CD4-positive, alpha-beta T cell treated with Interleukin-1 beta for 1 hour (primary cell): Measurements from ENCODE around the gene CMTM2.
A peak's percentile ranks its signal among the peaks of the same experiment; 100 is the strongest.
"Not testable (repeated sequence)": the region's sequence is repeated elsewhere in the genome, so short reads cannot be mapped to it uniquely, and the experiment has no call there.

Source experiments
- DNase-seq, 2 donors: peaks; one replicate each; pipeline ENCODE4 v3.0.0-alpha.2; 2020 to 2022

Gene CMTM2

GRCh38 chr16:66587881-66588600 lies 8.8 kb downstream of the CMTM2 start:
- DNase-seq: no peak

DNA sequence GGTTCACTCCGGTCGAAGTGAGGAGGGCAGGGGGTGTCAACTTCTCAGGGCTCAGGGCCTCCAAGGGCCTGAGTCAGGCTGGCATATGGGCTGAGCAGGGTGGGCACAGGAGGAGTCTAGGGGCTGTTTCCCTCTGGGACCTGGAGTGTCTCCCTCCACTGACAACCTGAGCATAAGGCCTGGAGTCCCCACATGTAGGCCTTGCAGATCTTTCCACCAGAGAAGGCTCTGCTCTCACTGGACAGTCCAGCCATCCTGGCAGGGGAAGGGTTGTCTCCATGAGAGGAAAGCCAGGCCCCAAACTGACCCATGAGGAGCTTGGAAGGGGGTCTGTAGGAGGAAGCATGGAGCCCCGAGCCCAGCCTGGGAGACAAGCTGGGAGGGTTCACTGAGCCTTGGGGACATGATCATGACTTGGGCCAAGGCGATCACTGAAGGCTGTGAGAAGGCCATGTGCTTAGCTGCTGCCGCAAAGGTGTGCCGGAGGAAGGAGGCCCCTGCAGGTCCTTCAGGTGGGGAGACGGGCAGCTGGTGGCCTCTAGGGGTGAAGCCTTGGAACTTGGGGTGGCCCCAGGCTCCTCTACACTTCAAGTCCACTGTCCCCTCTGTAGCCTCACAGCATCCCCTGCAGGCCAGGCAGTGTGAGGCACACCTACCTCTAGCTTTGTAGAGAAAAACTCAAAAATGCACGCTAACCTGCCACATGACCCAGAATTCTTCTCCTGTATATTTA lies 9.9 kb downstream of the CMTM2 start:
- peak; percentile 77 to 83 for DNase-seq

GRCh38 chr16:66590322-66590721 lies 11.1 kb downstream of the CMTM2 start:
- peak in 1 of 2 donors; percentile 49 for DNase-seq

- DNase-seq: no peak
These were observed 11.8 kb downstream of the CMTM2 start for GRCh38 chr16:66591018-66591417.

DNA sequence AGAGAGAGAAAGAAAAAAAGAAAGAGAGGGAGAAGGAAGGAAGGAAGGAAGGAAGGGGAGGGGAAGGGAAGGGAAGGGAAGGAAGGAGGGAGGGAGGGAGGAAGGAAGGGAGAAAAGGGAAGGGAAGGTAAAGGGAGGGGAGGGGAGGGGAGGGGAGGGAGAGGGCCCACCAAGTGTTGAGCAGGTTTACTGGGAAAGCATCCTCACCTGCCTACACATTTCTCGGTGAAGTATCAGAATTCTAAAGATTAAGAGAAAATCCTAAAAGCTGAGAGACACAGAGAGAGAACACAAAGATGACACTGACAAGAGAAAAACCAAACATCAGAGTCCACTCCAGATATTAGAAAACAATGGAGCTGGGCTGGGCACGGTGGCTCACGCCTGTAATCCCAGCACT lies 13.0 kb downstream of the CMTM2 start:
- DNase-seq: no peak

DNA sequence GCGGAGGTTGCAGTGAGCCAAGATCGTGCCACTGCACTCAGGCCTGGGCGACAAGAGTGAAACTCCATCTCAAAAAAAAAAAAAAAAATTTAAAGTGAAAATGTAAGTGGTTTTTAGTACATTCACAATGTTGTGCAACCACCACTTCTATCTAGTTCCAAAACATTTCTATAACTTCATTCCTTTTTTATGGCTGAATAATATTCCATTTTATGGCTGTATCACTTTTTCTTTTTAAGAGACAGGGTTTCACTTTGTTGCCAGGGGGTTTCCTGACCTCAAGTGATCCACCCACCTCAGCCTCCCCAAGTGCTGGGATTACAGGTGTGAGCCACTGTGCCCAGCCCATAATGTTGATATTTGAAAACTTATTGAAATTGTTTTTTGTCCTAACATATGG lies 13.6 kb downstream of the CMTM2 start:
- no peak for DNase-seq

DNA sequence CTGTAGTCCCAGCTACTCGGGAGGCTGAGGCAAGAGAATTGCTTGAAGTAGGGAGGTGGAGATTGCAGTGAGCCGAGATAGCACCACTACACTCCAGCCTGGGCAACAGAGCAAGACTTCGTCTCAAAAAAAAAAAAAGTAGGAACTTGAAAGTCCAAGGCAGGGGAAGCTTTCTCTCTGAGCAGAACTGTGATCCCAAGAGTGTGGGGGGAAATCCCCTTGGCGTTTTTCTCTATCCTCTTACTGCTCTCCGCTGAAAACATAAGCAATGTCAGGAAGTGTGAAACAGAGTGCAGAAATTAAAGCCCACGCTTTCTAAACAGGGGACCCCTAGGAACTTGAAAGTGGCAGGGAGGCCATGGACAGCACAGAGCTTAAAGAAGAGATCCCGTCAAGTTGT lies 15.5 kb downstream of the CMTM2 start:
- DNase-seq: no peak

DNA sequence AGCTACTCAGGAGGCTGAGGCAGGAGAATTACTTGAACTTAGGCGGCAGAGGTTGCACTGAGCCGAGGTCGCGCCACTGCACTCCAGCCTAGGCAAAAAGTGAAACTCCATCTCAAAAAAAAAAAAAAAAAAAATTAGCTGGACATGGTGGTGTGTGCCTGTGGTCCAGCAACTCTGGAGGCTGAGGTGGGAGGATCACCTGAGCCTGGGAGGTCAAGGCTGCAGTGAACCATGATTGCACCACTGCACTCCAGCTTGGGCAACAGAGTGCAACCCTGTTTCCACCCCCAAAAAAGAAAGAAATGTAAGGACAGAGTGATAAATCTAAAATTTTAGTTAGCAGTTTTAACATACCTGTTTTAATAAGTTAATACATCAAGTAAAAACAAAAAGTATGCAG lies 17.3 kb downstream of the CMTM2 start:
- DNase-seq: not testable (repeated sequence)

DNA sequence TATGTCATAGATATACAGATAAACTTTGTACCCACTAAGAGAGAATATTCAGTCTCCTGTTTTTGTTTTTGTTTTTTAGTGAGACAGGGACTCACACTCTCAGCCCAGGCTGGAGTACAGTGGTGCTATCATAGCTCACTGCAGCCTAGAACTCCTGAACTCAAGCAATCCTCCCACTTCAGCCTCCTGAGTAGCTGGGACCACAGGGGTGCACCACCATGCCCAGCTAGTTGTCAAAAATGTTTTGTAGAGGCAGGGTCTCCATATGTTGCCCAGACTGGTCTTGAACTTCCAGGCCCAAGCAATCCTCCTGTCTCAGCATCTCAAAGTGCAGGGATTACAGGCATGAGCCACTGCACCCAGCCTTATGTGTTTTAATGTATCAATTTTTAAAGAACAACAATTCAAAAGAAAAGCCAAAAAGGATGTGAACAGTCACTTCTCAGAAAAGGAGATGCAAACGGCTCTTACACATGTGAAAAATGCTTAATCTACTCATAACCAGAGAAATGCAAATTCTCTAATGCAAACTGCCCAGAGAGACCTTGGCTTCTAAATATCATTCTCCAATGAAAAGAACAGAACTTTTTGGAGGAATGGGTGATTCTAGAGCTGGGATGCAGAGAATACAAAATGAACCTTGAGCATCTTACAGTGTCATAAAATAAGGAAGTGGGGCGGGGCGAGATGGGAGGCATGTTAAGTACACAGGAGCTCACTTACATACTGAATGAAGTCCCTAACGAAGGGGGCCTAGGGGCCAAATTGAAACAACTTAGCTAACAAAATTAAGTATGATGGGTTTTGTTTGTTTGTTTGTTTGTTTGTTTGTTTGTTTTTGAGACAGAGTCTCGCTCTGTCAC lies 18.0 kb downstream of the CMTM2 start:
- no peak for DNase-seq

GRCh38 chr16:66598111-66598510 lies 18.8 kb downstream of the CMTM2 start:
- DNase-seq: no peak

- DNase-seq: no peak
These were observed 20.5 kb downstream of the CMTM2 start for GRCh38 chr16:66599726-66600125.

- no peak for DNase-seq
These were observed 21.2 kb downstream of the CMTM2 start for GRCh38 chr16:66600477-66600876.

DNA sequence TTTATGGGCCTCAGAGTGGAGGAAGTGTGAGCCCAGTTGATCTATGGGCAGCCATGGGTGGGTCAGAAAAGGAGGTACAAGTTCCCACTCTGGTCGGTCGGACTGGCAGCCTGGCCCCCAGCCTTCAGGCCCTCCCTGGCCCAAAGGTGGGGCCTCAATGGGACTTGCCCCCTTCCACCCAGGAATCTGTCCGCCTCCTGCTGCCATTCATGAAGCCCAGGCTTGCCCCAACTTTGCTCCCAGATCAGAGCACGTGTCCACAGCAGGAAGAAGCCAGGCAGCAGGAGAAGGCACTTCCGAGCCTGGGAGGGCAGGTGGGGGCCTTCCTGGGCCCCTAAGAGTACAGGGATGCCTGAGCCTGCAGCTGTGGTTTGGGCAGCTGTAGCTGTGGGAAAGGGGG lies 22.2 kb downstream of the CMTM2 start:
- no peak for DNase-seq

- peak; percentile 84 for DNase-seq
These were observed 24.5 kb downstream of the CMTM2 start for GRCh38 chr16:66603537-66604375.

DNA sequence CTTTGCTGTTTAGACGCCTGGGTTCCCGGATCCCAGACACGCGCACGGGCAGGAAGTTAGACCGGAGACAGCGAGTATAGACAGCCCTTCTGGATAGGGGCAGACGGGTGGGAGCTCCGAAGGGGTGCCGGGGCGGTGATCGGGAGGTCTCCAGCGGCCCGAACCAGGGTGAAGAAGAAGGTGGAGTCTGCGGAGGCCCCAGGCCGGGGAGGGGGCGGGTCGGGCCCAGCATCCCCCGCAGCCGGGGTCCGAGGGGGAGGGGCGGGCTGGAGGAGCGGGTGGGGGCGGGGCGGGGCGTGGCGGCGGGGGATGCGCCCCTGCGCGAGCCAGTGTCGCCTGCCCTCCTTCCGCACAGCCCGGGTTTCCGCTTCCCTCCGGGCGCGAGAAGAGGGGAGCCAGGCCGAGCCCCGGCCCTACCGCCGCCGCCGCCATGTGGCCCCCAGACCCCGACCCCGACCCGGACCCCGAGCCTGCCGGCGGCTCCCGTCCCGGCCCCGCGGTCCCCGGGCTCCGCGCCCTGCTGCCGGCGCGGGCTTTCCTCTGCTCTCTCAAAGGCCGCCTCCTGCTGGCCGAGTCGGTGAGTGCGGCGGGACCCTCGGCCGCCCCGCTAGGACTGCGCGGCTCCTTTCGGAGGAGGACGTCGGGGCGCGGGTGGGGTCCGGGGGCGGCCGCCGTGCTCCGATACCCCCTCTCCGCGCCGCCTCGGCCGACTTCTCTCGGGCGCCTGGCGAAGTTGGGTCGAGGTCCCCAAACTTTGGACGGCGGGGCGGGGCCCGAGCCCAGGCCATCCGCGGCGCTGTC lies 25.3 kb downstream of the CMTM2 start, which contains the start of gene CMTM3:
TSS of gene CMTM3 (plus strand) at position 329 of the 801 bp plus-strand sequence. CDS start at position 431, 102 bp downstream.
- peak; percentile 75 to 76 for DNase-seq

- peak; percentile 28 for DNase-seq
These were observed 26.1 kb downstream of the CMTM2 start for GRCh38 chr16:66605177-66605978.

- peak in 1 of 2 donors; percentile 9 for DNase-seq
These were observed 26.9 kb downstream of the CMTM2 start for GRCh38 chr16:66605979-66606751.

DNA sequence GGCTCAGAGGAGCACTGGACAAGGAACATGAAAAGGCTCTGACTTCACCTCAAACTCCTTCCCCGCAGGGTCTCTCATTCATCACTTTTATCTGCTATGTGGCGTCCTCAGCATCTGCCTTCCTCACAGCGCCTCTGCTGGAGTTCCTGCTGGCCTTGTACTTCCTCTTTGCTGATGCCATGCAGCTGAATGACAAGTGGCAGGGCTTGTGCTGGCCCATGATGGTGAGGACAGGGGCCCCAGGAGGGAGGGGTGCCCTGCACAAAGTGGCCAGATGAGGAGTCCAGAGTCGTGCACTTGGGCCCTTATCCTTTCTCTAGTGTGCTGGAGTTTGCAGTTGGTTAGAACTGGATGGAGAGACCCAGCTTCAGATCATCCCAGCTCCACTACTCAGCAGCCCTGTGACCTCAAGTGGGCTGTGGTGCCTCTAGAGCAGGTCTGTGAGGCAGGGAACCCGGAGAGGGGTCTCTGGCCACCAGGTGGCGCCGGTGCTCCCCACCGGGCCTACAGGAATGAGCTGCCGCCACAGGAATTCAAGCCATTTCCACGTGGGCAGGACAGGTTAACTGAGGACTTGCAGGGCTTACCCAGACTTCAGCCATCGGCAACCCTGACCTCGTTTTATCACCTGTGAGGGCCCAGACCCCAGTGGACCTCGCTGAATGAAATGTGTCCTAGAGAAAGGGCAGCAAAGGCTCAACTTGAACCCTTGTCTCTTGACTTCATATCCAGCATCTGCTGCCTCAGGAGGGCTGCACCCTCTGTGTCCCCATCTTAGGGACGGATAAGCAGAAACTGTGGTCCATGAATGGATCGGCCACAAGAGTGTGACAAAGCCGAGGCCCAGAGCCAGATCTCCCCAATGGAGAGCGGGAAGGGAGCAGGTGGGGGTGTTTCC lies 29.2 kb downstream of the CMTM2 start:
- DNase-seq: peak; percentile 77 to 82

GRCh38 chr16:66609139-66609510 lies 29.9 kb downstream of the CMTM2 start:
- DNase-seq: no peak
